GM19324 (cell line): ENCODE measurements around the gene COL27A1.

Experiments
- ATAC-seq: cut with Tn5 transposase; IDR thresholded peaks from one replicate; pipeline ENCODE4 v1.9.1; 2021; ENCODE audit warnings: mild to moderate bottlenecking, moderate library complexity; ENCODE audit not compliant: unreplicated experiment, low FRiP score

COL27A1 gene

GRCh38 chr9:114155263-114155994 is at the start of gene COL27A1:
Gene COL27A1 (plus strand): TSS chr9:114155537. CDS start chr9:114155951, 414 bp downstream.
- peak; percentile 83 for ATAC-seq

DNA sequence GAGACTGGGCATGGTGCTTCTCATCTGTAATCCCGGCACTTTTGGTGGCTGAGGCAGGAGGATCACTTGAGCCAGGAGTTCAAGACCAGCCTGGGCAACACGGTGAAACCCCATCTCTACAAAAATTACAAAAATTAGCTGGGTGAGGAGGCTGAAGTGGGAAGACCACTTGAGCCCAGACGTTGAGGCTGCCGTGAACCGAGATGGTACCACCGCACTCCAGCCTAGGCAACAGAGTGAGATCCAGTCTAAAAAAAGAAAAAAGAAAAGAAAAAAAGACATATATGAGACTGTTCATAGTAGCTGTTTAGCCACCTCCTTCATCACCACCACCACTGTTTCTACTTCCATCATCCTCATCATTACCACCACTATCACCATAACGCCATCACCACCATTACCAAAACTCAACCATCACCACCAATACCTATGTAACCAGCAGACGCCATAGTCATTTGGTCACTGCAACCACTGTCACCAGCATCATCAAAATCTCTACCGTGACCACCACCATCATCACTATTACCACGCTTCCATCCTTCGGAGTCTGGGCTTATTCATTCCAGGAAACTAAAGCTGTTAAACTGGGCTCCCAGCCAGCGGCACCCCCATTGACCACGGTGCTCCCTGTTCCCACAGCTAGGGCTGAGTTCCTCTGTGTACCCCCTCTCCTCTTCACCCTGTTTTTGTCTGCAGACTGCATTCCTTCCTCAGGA is 47.9 kb upstream of the COL27A1 start:
- no peak for ATAC-seq

- peak; percentile 49 for ATAC-seq
These were observed 47.1 kb upstream of the COL27A1 start for GRCh38 chr9:114108016-114108833.

DNA sequence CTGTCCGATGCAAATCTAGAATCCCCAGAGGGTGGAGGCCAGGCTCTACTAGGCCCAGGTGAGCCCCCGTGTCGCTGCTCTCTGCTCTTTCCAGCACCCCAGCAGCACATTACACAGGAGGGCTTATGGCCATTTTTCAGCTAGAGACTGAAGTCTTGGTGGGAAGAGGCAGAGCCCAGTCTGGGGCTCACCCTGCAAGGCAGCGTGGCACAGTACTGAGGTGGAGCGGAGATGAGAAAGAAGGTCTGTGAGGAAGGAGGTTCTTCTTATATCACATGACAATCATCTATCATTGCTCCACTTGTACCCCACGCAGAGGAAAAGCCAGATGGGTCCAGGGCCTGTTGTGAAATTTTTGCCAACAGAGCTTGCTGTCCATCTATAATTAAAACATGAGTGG is 46.2 kb upstream of the COL27A1 start:
- no peak for ATAC-seq

DNA sequence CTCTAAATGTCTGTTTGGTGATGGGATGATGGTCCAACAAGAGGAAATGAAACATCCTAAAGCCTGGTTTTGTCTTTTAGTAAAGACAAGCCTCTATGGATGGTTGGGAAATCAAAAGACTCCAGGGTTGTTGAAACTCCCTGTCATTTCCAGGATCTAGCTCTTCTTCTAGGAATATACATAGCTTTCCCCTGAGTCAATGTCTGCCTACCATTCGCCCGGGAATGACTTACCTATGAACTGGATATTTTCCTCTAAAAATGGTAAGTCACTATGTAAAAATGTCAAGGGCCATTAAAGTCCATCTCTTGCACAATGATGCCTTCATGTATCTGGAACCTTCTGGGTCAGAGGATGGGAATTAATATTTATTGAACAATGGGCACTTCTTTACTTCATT is 45.2 kb upstream of the COL27A1 start:
- no peak for ATAC-seq

- no peak for ATAC-seq
These were observed 43.0 kb upstream of the COL27A1 start for GRCh38 chr9:114112325-114112724.

DNA sequence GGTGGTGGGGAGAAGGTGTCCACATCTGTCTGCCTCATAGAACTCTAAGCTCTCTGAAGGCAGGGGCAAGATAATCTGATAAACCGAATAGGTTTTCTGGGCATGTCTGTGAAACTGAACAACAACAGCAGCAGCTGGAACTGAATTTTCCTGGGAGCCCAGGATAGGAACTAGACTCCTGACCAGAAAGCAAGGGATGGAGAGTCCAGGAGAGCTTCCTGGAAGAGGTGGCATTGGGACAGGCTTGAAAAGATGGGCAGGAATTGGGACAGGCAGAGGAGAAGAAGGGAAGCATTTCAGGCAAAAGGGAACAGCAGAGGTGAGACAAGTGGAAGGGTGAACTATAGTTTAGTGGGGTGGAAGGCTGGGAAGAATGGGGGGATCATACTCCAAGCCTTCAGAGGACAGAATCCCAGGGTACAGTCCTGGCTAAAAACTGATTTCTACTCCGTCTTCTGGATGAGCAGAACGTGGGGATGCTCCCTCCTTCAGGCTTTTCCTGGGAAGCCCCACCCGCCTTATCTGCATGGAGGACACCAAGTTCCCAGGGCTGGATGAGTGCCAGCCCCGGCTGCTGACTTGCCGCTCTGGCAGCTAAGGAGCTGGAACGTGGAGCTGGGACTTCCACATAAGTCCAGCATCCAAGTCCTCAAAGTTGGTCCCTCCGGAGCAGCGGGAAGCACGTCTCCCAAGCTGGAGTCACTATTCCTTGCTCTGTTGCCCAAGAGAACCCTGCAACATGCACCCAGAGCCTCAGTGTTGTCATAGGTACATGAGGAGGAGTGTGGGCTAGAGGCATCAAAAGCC is 42.4 kb upstream of the COL27A1 start:
- no peak for ATAC-seq

- no peak for ATAC-seq
These were observed 41.0 kb upstream of the COL27A1 start for GRCh38 chr9:114114364-114114763.

DNA sequence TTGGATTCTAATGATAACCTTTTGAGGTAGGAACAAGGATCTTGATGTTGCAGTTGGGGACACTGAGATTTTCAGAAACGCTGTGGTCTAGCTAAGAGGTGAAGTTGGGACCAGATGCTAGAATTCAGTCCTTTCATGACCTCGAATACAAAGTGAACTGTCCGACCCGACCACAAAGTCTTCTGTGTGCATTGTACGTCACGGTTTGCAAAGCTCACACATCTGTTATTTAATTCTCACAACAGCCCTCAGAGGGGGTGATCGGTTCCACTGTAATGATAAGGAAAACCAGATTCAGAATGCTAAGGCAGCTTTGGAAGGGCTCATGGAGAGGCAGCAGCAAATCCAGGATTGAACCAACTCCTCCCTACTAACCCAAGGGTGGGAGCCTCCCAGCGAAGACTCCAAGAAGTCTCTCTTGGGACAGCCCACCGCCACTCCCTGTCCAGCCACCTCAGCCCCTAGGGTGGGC is 39.6 kb upstream of the COL27A1 start:
- ATAC-seq = no peak

DNA sequence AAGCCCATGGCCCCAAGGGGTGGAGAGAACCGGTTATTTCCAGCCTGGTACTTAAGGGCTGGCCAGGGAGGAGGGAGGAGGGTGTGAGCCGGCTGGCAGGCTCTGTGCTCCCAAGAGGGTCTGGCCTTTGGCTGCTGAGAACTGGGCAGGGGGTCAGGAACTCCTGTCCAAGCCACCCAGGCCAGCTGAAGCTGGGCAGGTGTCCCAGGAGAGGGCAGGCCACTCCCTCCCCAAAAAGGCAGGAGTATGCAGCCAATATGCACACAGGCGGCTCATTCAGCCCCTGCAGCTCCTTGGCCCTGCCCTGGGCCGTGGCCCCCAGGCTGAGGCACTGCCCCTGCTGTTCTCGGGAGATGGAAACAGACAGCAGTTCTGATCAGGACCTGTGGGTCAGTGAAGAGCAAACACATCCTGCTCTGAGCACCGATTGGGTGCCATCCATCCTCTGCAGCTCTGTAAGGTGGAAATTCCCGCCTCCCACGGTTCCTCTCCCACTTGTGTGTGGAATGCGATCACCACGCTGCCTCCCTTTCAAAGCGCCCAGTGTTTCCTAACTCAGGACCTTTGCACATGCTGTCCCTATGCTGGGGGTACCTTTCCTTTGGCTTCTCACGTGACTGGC is 39.1 kb upstream of the COL27A1 start:
- ATAC-seq = no peak

DNA sequence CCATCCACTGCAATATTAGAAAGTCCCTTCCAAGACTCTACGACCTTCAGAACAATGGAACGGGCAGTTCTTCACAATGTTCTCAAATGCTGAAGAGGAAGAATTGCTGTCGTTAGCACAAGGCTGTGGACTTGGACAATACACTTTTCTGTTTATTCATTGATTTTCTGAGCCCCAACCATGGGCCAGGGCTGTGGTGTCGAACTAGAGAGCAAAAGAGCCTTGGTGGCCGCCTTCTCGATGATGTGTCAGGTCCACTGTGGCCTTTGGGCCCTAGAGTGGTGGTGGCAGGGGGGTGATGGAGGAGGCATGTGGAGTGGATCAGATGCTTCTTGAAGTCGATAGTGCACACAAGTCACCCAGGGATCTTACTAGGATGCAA is 37.7 kb upstream of the COL27A1 start:
- ATAC-seq = no peak

DNA sequence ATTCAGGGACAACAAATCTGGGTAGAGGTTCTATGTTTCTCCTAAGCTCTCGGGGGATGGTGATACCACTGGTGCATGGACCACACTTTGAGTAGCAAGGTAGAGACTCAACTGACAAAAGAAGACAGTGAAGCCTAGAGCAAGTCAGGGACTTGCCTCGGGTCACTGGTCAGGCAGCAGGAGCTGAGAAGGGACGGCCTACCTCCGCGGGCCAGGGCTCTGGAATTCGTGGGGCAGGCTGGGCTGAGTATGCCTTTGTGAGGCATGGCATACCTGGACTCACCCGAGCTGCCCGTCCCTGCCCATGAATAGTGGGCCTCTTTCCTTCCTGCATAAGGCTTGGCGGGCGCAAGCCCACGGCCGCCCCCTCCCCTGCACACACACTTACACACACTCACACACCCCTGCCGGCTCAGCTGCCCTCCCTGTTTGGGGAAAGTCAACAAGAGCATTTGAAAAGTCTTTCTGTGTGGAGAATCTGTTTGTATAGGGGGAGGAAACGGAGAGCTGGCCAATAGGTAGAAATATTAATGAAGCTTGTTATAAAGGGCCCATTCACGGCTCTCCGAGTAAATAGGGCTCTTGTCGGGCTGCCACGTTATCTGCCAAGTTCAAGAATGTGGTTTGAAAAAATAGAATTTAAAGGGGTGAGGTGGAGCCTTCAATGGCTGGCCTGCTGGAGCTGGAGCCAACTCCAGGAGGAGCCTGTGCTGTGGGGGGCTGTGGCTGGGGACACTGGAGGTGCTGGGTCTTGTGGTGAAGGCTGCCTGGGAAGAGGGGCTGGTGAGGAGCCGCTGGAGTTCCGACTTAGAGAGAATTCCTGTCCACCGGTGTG is 37.1 kb upstream of the COL27A1 start:
- ATAC-seq = no peak

GRCh38 chr9:114119242-114120191 is 35.8 kb upstream of the COL27A1 start:
- no peak for ATAC-seq

DNA sequence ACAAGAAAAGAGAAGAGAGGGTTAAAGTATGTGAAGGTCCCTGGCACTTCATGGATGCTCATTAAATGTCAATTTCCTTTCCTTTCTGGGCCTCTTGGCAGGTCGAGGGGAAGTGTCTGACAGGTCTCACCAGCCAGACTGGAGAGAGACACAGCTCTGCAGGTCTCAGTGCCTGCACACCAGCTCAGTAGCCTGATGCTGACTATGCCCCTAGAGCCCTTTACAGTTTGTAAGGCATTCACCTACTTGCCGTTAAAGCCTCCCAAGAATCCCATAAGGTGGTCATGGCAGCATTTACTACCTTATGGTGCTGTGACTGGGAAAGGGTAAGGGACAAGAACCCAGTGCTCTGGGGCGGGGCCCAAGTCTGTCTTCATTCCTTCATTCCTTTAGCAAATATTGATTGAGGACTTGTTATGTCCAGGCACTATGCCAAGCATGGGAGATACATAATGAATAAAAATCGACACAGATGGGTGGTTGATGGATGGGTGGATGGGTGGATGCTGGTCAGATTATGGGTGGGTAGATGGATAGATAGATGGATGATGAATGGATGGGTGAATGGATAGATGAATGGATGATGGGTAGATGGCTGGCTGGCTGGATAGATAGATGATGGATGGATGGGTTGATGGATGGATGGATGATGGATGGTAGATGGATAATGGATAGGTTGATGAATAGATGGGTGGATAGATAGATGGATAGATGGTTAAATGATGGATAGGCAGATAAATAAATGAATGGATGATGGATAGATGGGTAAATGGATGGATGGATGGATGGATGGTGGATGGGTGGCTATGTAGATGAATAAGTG is 34.9 kb upstream of the COL27A1 start:
- no peak for ATAC-seq

- no peak for ATAC-seq
These were observed 33.9 kb upstream of the COL27A1 start for GRCh38 chr9:114121227-114122135.
